Fibroblast of lung (primary cell): ENCODE measurements around the gene LENG8. TPM values are rescaled to one million over a fixed set of nuclear protein-coding genes. Genes with fewer than 3 reads are reported as not detected.

Experiments used
- DNase-seq, 2 donors: peaks; one replicate each; pipeline versions ENCODE4 v3.0.0 to v3.0.0-alpha.2; 2010; ENCODE audit warnings: low read depth in 2 of 2
- H2AFZ ChIP-seq: 2 replicates; pipeline ENCODE4 v1.5.1; 2012; ENCODE audit warnings: low read length, control low read depth, inconsistent platforms
- H3K27ac ChIP-seq: 2 replicates; pipeline ENCODE4 v1.5.1; 2011; ENCODE audit warnings: low read length, control low read depth; ENCODE audit not compliant: insufficient read depth
- H3K27me3 ChIP-seq: 2 replicates; pipeline ENCODE4 v1.5.1; 2011; ENCODE audit warnings: mild to moderate bottlenecking, low read length; ENCODE audit not compliant: control insufficient read depth, insufficient read depth
- H3K36me3 ChIP-seq: 2 replicates; pipeline ENCODE4 v1.5.1; 2011; ENCODE audit warnings: low read length; ENCODE audit not compliant: control insufficient read depth, insufficient read depth
- H3K4me1 ChIP-seq: 2 replicates; pipeline ENCODE4 v1.5.1; 2011; ENCODE audit warnings: low read length; ENCODE audit not compliant: control insufficient read depth, insufficient read depth; ENCODE audit errors: extremely low read depth
- H3K4me2 ChIP-seq: 2 replicates; pipeline ENCODE4 v1.5.1; 2011; ENCODE audit warnings: low read length, control low read depth; ENCODE audit not compliant: insufficient read depth; ENCODE audit errors: extremely low read depth
- H3K4me3 ChIP-seq, 4 experiments: fragments of 200-600 bp in 1 of 4; sonication (generic) in 1 of 4; replicated peaks in 1 of 4; 2 replicates each; pipeline ENCODE4 v1.5.1; 2011 to 2016; ENCODE audit warnings: low read length in 4 of 4, low read depth in 3 of 4, mild to moderate bottlenecking in 3 of 4, control low read depth in 2 of 4, inconsistent platforms in 1 of 4, mixed read lengths in 1 of 4; ENCODE audit not compliant: insufficient read depth in 1 of 4; ENCODE audit errors: control extremely low read depth in 1 of 4
- H3K79me2 ChIP-seq: 2 replicates; pipeline ENCODE4 v1.5.1; 2012; ENCODE audit warnings: mild to moderate bottlenecking, low read length, inconsistent platforms; ENCODE audit not compliant: control insufficient read depth, insufficient read depth
- H3K9ac ChIP-seq: 2 replicates; pipeline ENCODE4 v1.5.1; 2011; ENCODE audit warnings: mild to moderate bottlenecking, low read length, control low read depth; ENCODE audit not compliant: insufficient read depth
- H3K9me3 ChIP-seq: 2 replicates; pipeline ENCODE4 v1.5.1; 2012; ENCODE audit warnings: low read depth, low read length; ENCODE audit not compliant: control insufficient read depth, insufficient read depth
- H4K20me1 ChIP-seq: 2 replicates; pipeline ENCODE4 v1.5.1; 2011; ENCODE audit warnings: low read length; ENCODE audit not compliant: control insufficient read depth, insufficient read depth; ENCODE audit errors: extremely low read depth
- CTCF ChIP-seq, 2 donors: IDR thresholded peaks in 1 of 2; conservative IDR thresholded peaks in 1 of 2; 1 replicate in 1 of 2; 2 replicates in 1 of 2; pipeline ENCODE4 v1.5.1; 2011 to 2012; ENCODE audit warnings: low read length in 2 of 2, control low read depth in 1 of 2, inconsistent platforms in 1 of 2, low read depth in 1 of 2, mild to moderate bottlenecking in 1 of 2
- EZH2 ChIP-seq: IDR thresholded peaks from 2 replicates; pipeline ENCODE4 v1.5.1; 2012; ENCODE audit warnings: low read length, control low read depth, mild to moderate bottlenecking; ENCODE audit errors: missing control alignments
- polyA plus RNA-seq, 2 donors: library from polyadenylated mRNA; depleted of rRNA in 1 of 2; stranded (reverse) in 1 of 2; unstranded in 1 of 2; fragments of >200 nt; gene quantifications; 2 replicates each; pipeline ENCODE4 v1.2.1, GENCODE V29; 2011 to 2012; ENCODE audit warnings: missing spikeins in 1 of 2
- total RNA-seq: library from RNA; depleted of rRNA; stranded (reverse); fragments of >200 nt; gene quantifications from 2 replicates; pipeline ENCODE4 v1.2.1, GENCODE V29; 2014

Gene LENG8
- total and polyA plus RNA-seq, 2 donors (not counting 1 experiment from before 2014, with no cell fraction given): 12.7 to 32.4 TPM

GRCh38 chr19:54428323-54429175 is 20.4 kb upstream of the LENG8 start:
- Histone ChIP-seq H3K9ac (no peak overlapping the region), H3K4me2 (no peak overlapping the region), H3K36me3 (no peaks in the 10 kb centered on the region), H3K27ac (no peak overlapping the region), H4K20me1 (no peaks in the 10 kb centered on the region), H3K4me3 (no peak overlapping the region), H3K9me3 (no peaks in the 10 kb centered on the region), H3K27me3 (no peaks in the 10 kb centered on the region), H3K4me1 (no peaks in the 10 kb centered on the region), H2AFZ (no peak overlapping the region), H3K79me2 (no peaks in the 10 kb centered on the region)
- DNase-seq: no peak
- no peak for TF ChIP-seq CTCF (conservative IDR thresholded peaks at IDR 0.05 in 1 of 2, IDR thresholded peaks at IDR 0.05 in 1 of 2; ENCODE audit: low read depth in 1 of 2, low read length in 2 of 2)
- TF ChIP-seq EZH2: no peak

GRCh38 chr19:54429176-54429495 is 19.9 kb upstream of the LENG8 start:
- no peaks in the 10 kb centered on the region for H4K20me1 ChIP-seq
- TF ChIP-seq EZH2 (no peak), CTCF (conservative IDR thresholded peaks at IDR 0.05 in 1 of 2, IDR thresholded peaks at IDR 0.05 in 1 of 2; ENCODE audit: low read depth in 1 of 2, low read length in 2 of 2) (no peak)
- no peaks in the 10 kb centered on the region for H3K79me2 ChIP-seq
- no peak overlapping the region for H3K9ac ChIP-seq
- no peak overlapping the region for H3K4me2 ChIP-seq
- no peak for DNase-seq
- no peak overlapping the region for H2AFZ ChIP-seq
- no peaks in the 10 kb centered on the region for H3K27me3 ChIP-seq
- H3K4me3 ChIP-seq: no peak overlapping the region
- H3K36me3 ChIP-seq: no peaks in the 10 kb centered on the region
- H3K4me1 ChIP-seq: no peaks in the 10 kb centered on the region
- H3K27ac ChIP-seq: no peak overlapping the region
- no peaks in the 10 kb centered on the region for H3K9me3 ChIP-seq

GRCh38 chr19:54429545-54430227 is 19.3 kb upstream of the LENG8 start:
- Histone ChIP-seq H3K4me3 (no peak overlapping the region), H3K9ac (no peak overlapping the region), H3K4me2 (no peak overlapping the region), H3K27me3 (no peaks in the 10 kb centered on the region), H3K27ac (no peak overlapping the region), H4K20me1 (no peaks in the 10 kb centered on the region), H2AFZ (no peak overlapping the region), H3K9me3 (no peaks in the 10 kb centered on the region), H3K79me2 (no peaks in the 10 kb centered on the region), H3K4me1 (no peaks in the 10 kb centered on the region), H3K36me3 (no peaks in the 10 kb centered on the region)
- TF ChIP-seq EZH2 (no peak), CTCF (conservative IDR thresholded peaks at IDR 0.05 in 1 of 2, IDR thresholded peaks at IDR 0.05 in 1 of 2; ENCODE audit: low read depth in 1 of 2, low read length in 2 of 2) (no peak)
- no peak for DNase-seq
